GM12878 (cell line): ENCODE measurements around the gene ASPHD1. TPM values are rescaled to one million over a fixed set of nuclear protein-coding genes. Genes with fewer than 3 reads are reported as not detected.

Experiments used
- ATAC-seq: fragments of 200-7000 bp; cut with Tn5 transposase; 3 replicates; pipeline ENCODE4 v1.9.1; 2020; ENCODE audit warnings: mild to moderate bottlenecking, moderate library complexity
- BruUV-seq: library from RNA; stranded (reverse); fragments of 400-500 nt; replicated peaks from 2 replicates; lab custom pipeline; 2021; lab: Mats Ljungman, UMichigan
- CTCF ChIA-PET: fragments of 300-600 bp; sonication (Branson Sonifier 250); formaldehyde crosslinking; extraction: SDS; loops from one replicate; lab custom pipeline; 2021; ENCODE audit warnings: inconsistent platforms; lab: Yijun Ruan, JAX
- POLR2A ChIA-PET: fragments of 350-600 bp; formaldehyde crosslinking; extraction: SDS; loops from one replicate; lab custom pipeline; 2021; ENCODE audit warnings: inconsistent platforms; lab: Charles Lee
- RAD21 ChIA-PET: fragments of 300-600 bp; sonication (Branson Sonifier 250); formaldehyde crosslinking; loops from one replicate; lab custom pipeline; 2023; ENCODE audit warnings: antibody characterized with exemption; ENCODE audit not compliant: unreplicated experiment; lab: Charles Lee
- SMC1A ChIA-PET: fragments of 300-600 bp; sonication (Branson Sonifier 250); formaldehyde crosslinking; loops from one replicate; lab custom pipeline; 2023; ENCODE audit not compliant: unreplicated experiment, uncharacterized antibody; lab: Charles Lee
- DNase-seq: peaks from one replicate; pipeline ENCODE4 v3.0.0-alpha.2; 2011; ENCODE audit warnings: low read depth, low spot score
- FAIRE-seq: peaks from 3 replicates; lab custom pipeline; 2011; peaks lifted over from hg19 to GRCh38; lab: Jason Lieb, UNC
- H2AFZ ChIP-seq: 2 replicates; pipeline ENCODE4 v1.6.0; 2011; ENCODE audit warnings: low read depth, low read length, control low read depth; ENCODE audit not compliant: control insufficient read depth
- H3K27ac ChIP-seq: 2 replicates; pipeline ENCODE4 v1.5.1; 2011; ENCODE audit warnings: control low read depth; ENCODE audit not compliant: control insufficient read depth, insufficient read depth
- H3K27me3 ChIP-seq, 2 experiments: replicated peaks in 1 of 2; 2 replicates each; pipeline versions ENCODE4 v1.6.0 to v1.6.1; 2011; ENCODE audit warnings: low read length in 1 of 2; ENCODE audit not compliant: control insufficient read depth in 2 of 2, insufficient read depth in 2 of 2
- H3K36me3 ChIP-seq, 2 experiments: 2 replicates each; pipeline ENCODE4 v1.5.1; 2011; ENCODE audit warnings: low read length in 1 of 2; ENCODE audit not compliant: control insufficient read depth in 2 of 2, insufficient read depth in 2 of 2
- H3K4me1 ChIP-seq: 2 replicates; pipeline ENCODE4 v1.6.1; 2011; ENCODE audit warnings: mild to moderate bottlenecking, low read length, moderate library complexity, mixed read lengths; ENCODE audit not compliant: control insufficient read depth, insufficient read depth
- H3K4me2 ChIP-seq: 2 replicates; pipeline ENCODE4 v1.6.0; 2011; ENCODE audit warnings: control low read depth; ENCODE audit not compliant: control insufficient read depth, insufficient read depth
- H3K4me3 ChIP-seq: fragments of 200-600 bp; sonication (generic); 2 replicates; pipeline ENCODE4 v1.5.1; 2016
- H3K79me2 ChIP-seq: 2 replicates; pipeline ENCODE4 v1.6.0; 2011; ENCODE audit warnings: low read length; ENCODE audit not compliant: control insufficient read depth, insufficient read depth
- H3K9ac ChIP-seq: 2 replicates; pipeline ENCODE4 v1.8.0; 2011; ENCODE audit warnings: low read length, control low read depth, mixed read lengths; ENCODE audit not compliant: control insufficient read depth, insufficient read depth
- H3K9me3 ChIP-seq: replicated peaks from 3 replicates; pipeline ENCODE4 v1.5.1; 2011; ENCODE audit warnings: mild to moderate bottlenecking, low read length; ENCODE audit not compliant: control insufficient read depth, insufficient read depth
- H4K20me1 ChIP-seq: 2 replicates; pipeline ENCODE4 v1.6.0; 2011; ENCODE audit not compliant: control insufficient read depth, insufficient read depth
- BRCA1 ChIP-seq: IDR thresholded peaks from 2 replicates; pipeline ENCODE4 v1.6.1; 2011; ENCODE audit warnings: low read depth, low read length, improper control_type of control experiment
- CREB1 ChIP-seq: IDR thresholded peaks from 2 replicates; pipeline ENCODE4 v1.6.1; 2012; ENCODE audit warnings: low read depth, mild to moderate bottlenecking, inconsistent platforms
- EZH2 ChIP-seq: IDR thresholded peaks from 2 replicates; pipeline ENCODE4 v1.6.1; 2012; ENCODE audit warnings: low read depth, mild to moderate bottlenecking, control low read depth, inconsistent platforms, low read length, borderline replicate concordance; ENCODE audit not compliant: control insufficient read depth
- HDAC2 ChIP-seq: fragments of 200-600 bp; sonication (generic); IDR thresholded peaks from 2 replicates; pipeline ENCODE4 v1.6.1; 2017
- MXI1 ChIP-seq: fragments of 150-350 bp; IDR thresholded peaks from 2 replicates; pipeline ENCODE4 v1.6.1; 2011; ENCODE audit warnings: low read depth, mild to moderate bottlenecking, inconsistent platforms, low read length, improper control_type of control experiment
- MYB ChIP-seq: fragments of 150-350 bp; IDR thresholded peaks from 2 replicates; pipeline ENCODE4 v1.6.1; 2014; ENCODE audit warnings: mild to moderate bottlenecking, low read depth, low read length, borderline replicate concordance
- SMARCA5 ChIP-seq: fragments of 450-650 bp; IDR thresholded peaks from 2 replicates; pipeline ENCODE4 v1.6.1; 2017; ENCODE audit warnings: mild to moderate bottlenecking
- TCF3 ChIP-seq: IDR thresholded peaks from 2 replicates; pipeline ENCODE4 v1.6.1; 2012; ENCODE audit warnings: low read depth, mild to moderate bottlenecking, low read length, borderline replicate concordance; ENCODE audit not compliant: insufficient read depth
- USF1 ChIP-seq: IDR thresholded peaks from 2 replicates; pipeline ENCODE4 v1.6.1; 2011; ENCODE audit warnings: borderline replicate concordance, low read depth, mild to moderate bottlenecking, moderate library complexity, mixed read lengths, low read length; ENCODE audit not compliant: insufficient read depth; ENCODE audit errors: extremely low read length
- ZBED1 ChIP-seq: IDR thresholded peaks from 2 replicates; pipeline ENCODE4 v1.6.1; 2016; ENCODE audit warnings: borderline replicate concordance
- ZSCAN29 ChIP-seq: fragments of 450-650 bp; IDR thresholded peaks from 2 replicates; pipeline ENCODE4 v1.6.1; 2017; ENCODE audit warnings: mild to moderate bottlenecking, moderate library complexity
- WGBS: methylation state at CpG from one replicate; pipeline ENCODE4 v1.1.6; 2016; ENCODE audit warnings: low lambda C conversion rate; ENCODE audit not compliant: insufficient replicate concordance, insufficient coverage; ENCODE audit errors: missing lambda C conversion rate; 5-methylcytosine and 5-hydroxymethylcytosine counted together
- in situ Hi-C: fragments of 300-500 bp; cut with MboI; formaldehyde crosslinking; loops from 9 replicates; pipeline ENCODE4 v1.14.3; 2018; ENCODE audit warnings: mixed read lengths
- intact Hi-C: fragments of 100-400 bp; cut with micrococcal nuclease; formaldehyde crosslinking; loops from one replicate; pipeline ENCODE4 v1.14.2; 2022; ENCODE audit not compliant: unreplicated experiment
- polyA plus RNA-seq, 11 experiments: library from polyadenylated mRNA; depleted of rRNA in 4 of 11; unstranded in 6 of 11; stranded (reverse) in 5 of 11; fragments of >200 nt; fragmentation: Nextera tagmentation in 4 of 11; fragmentation: Illumina TruSeq in 1 of 11; extraction: Ambion mirVana in 4 of 11; extraction: Trizol in 1 of 11; gene quantifications; 1 replicate in 1 of 11; 2 replicates in 10 of 11; pipeline versions ENCODE4 v1.2.1 to v1.2.3, GENCODE V29; 2011 to 2016; ENCODE audit warnings: inconsistent platforms in 2 of 11, missing spikeins in 2 of 11, low read depth in 1 of 11
- total RNA-seq, 4 experiments: library from RNA; depleted of rRNA in 3 of 4; stranded (reverse); fragments of >200 nt in 3 of 4; fragmentation: Illumina TruSeq in 1 of 4; extraction: Trizol in 1 of 4; gene quantifications; 2 replicates each; pipeline versions ENCODE4 v1.2.1 to v1.2.3, GENCODE V29; 2013 to 2021
- TF ChIP-seq, protein P1 (sequence below): IDR thresholded peaks from 2 replicates; pipeline ENCODE4 v1.6.1; 2011; ENCODE audit warnings: mild to moderate bottlenecking, low read depth, low read length, moderate library complexity; ENCODE audit not compliant: insufficient replicate concordance

ASPHD1 gene
- total and polyA plus RNA-seq, 10 of the 15 experiments (the other 5 are each of a cell fraction or from before 2014, with no cell fraction given), result not detected

GRCh38 chr16:29875206-29875605 is 25.1 kb upstream of the ASPHD1 start:
- CTCF ChIA-PET, result no interaction called here
- DNase-seq (no peak), ATAC-seq (no peak), FAIRE-seq (no peak)
- SMC1A ChIA-PET, result no interaction called here
- Histone ChIP-seq H3K36me3 (no peaks in the 10 kb centered on the region), H3K27me3 (peaks cover 4 to 5% of the 10 kb centered on the region in 2 experiments; a peak in 3 of 4 replicates), H3K79me2 (no peaks in the 10 kb centered on the region), H3K4me1 (no peaks in the 10 kb centered on the region), H3K9ac (no peak overlapping the region), H3K9me3 (no peaks in the 10 kb centered on the region), H2AFZ (no peak overlapping the region), H3K4me3 (no peak overlapping the region), H3K4me2 (no peak overlapping the region), H3K27ac (no peak overlapping the region), H4K20me1 (no peaks in the 10 kb centered on the region)
- in situ Hi-C loops (no loop called here), intact Hi-C loops (no loop called here)
- POLR2A ChIA-PET, result interaction anchor here (0.7 kb wide), 1 partner anchor 166 kb away, joined by 6 read pairs; no protein-coding TSS in a partner anchor
- no TSS peak for BruUV-seq
- TF ChIP-seq EZH2 (no peak), HDAC2 (no peak), MYB (no peak), ZBED1 (no peak), MXI1 (no peak), TCF3 (no peak), USF1 (no peak), ZSCAN29 (no peak), SMARCA5 (no peak), CREB1 (no peak), BRCA1 (no peak)
- TF ChIP-seq, protein P1, sequence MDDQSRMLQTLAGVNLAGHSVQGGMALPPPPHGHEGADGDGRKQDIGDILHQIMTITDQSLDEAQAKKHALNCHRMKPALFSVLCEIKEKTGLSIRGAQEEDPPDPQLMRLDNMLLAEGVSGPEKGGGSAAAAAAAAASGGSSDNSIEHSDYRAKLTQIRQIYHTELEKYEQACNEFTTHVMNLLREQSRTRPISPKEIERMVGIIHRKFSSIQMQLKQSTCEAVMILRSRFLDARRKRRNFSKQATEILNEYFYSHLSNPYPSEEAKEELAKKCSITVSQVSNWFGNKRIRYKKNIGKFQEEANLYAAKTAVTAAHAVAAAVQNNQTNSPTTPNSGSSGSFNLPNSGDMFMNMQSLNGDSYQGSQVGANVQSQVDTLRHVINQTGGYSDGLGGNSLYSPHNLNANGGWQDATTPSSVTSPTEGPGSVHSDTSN, result no peak
- WGBS, result 58% methylated on average over 6 of the region's 6 CpGs
- RAD21 ChIA-PET, result no interaction called here
